NCI-H2029 treated with DMSO at 0.1 percent for 48 hours (cell line): ENCODE measurements around the gene NBEAL2.

Experiments used
- DNase-seq: peaks from one replicate; lab custom pipeline; 2025; lab: John Stamatoyannopoulos, UW

The NBEAL2 gene

DNA sequence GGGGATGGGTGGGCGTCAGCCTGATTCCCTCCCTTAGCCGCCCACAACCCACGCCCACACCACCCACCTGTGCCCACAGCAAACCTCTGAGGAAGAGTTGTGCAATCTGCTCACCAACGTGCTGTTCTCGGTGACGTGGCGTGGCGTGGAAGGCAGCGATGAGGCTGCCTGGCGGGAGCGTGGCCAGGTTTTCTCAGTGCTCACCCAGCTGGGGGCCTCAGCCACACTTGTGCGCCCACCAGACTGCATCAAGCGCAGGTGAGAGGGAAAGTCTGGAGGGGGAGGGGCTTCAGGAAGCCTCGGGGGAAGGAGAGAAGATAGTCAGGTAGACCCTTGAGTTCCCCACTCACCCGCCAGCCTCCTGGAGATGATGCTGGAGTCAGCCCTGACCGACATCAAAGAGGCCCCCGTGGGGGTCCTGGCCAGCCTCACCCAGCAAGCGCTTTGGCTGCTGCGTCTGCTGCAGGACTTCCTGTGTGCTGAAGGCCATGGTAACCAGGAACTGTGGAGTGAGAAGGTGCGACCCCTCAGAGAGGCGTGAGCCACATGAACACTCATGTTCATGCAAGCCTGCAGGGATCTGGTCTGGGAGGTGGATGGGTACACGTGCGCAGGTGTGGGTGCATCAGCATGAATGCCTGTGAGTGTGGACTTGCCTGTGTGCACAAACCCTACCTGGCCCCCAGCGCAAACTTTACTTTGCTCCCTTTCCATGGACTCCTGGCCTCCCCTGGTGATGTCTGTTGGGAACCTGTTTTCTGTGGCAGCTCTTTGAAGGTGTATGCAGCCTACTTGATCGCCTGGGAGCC, 21.7 kb downstream of the NBEAL2 start:
- no peak for DNase-seq

DNA sequence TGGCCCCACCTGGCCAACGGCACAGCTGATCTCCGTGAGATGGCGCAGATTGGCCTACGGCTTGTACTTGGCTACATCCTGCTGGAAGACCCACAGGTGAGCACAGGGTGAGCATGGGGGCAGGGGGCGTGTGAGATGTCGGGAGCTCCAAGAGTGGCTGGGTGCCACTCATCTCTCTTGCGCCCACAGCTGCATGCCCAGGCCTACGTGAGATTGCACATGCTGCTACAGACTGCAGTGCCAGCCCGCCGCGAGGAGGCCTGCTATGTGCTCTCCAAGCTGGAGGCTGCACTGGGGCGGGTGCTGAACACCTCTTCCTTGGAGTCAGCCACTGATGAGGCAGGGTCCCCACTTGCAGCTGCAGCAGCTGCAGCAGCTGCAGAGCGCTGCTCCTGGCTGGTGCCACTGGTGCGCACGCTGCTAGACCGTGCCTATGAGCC, 22.3 kb downstream of the NBEAL2 start:
- DNase-seq: no peak

DNA sequence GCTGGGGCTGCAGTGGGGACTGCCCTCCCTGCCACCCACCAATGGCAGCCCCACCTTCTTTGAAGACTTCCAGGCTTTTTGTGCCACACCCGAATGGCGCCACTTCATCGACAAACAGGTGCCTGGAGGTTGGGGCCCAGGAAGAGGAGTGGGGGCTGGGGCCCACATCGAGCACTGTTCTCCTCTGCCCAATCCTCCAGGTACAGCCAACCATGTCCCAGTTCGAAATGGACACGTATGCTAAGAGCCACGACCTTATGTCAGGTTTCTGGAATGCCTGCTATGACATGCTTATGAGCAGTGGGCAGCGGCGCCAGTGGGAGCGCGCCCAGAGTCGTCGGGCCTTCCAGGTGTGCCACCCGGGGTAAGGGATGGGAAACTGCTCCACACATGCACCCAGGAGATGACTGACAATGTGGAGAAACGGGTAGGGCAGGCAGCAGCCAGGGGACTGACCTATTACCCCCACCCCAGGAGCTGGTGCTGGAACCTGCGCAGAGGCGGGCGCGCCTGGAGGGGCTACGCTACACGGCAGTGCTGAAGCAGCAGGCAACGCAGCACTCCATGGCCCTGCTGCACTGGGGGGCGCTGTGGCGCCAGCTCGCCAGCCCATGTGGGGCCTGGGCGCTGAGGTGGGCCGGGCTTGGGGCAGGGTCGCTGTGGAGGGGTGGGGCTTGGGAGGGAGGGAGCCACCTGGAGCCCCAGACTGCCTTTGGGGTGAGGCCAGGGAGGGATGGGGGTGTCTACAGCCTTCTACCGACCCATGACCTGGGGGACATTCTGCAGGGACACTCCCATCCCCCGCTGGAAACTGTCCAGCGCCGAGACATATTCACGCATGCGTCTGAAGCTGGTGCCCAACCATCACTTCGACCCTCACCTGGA, 22.9 kb downstream of the NBEAL2 start:
- DNase-seq: no peak

DNA sequence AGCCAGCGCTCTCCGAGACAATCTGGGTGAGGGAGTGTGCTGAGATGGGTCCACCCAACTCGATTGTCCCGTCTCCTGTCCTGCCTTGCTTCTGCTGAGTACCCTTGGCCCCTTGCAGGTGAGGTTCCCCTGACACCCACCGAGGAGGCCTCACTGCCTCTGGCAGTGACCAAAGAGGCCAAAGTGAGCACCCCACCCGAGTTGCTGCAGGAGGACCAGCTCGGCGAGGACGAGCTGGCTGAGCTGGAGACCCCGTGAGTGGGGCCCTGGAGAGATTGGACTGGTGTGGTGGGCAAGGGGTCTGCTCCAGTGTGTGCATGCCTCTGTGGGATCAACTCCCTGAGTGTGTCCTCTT, 23.6 kb downstream of the NBEAL2 start:
- no peak for DNase-seq

DNA sequence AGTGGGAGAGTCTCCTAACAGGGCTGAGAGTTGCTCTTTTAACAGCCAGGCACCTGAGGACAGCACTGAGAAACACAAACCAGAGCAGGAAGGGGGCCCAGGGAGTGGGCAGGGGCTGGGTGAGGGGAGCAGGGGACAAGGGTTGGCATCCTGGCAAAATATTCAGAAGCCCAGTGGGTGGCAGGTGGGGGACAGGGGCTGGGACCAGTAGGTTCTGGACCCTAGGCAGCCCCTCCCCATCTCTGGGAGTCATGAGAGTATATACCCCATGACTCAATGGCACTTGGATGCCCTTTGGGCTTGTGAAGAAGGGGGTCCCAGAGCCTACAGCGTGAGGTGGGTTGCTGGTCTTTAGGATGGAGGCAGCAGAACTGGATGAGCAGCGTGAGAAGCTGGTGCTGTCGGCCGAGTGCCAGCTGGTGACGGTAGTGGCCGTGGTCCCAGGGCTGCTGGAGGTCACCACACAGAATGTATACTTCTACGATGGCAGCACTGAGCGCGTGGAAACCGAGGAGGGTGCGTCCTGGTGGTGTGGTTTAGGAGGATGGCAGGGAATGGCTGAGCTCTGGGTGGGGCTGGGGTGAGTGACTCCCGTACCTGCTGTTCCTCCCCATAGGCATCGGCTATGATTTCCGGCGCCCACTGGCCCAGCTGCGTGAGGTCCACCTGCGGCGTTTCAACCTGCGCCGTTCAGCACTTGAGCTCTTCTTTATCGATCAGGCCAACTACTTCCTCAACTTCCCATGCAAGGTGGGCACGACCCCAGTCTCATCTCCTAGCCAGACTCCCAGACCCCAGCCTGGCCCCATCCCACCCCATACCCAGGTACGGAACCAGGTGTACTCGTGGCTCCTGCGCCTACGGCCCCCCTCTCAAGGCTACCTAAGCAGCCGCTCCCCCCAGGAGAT, 24.2 kb downstream of the NBEAL2 start:
- DNase-seq: no peak

DNA sequence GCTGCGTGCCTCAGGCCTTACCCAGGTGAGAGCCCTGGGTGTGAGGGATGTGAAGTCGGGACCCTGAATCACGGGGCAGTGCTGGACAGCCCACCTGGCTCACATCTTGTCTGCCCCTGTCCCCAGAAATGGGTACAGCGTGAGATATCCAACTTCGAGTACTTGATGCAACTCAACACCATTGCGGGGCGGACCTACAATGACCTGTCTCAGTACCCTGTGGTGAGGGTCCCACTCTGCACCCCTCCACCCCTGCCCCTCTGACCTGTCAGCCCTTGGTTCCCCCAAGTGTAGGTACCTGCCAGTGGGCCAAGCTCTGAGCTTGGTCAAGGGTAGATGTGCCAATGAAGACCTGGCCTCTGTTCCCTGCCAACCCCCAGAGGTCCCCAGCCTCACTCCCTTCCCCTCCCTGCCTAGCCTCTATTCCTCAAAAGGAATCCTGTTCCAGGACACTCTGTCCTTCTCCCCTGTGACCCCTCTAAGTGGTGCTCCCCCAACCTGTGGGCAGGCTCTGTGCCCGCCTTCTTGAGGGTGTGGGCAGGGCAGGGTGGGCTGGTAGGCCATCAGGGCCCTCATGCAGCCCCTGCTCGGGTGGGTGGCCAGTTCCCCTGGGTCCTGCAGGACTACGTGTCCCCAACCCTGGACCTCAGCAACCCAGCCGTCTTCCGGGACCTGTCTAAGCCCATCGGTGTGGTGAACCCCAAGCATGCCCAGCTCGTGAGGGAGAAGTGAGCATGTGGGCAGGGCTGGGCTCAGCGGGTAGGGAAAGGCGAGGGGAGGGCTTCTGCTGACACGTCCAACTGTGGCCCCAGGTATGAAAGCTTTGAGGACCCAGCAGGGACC, 25.1 kb downstream of the NBEAL2 start:
- DNase-seq: no peak

DNA sequence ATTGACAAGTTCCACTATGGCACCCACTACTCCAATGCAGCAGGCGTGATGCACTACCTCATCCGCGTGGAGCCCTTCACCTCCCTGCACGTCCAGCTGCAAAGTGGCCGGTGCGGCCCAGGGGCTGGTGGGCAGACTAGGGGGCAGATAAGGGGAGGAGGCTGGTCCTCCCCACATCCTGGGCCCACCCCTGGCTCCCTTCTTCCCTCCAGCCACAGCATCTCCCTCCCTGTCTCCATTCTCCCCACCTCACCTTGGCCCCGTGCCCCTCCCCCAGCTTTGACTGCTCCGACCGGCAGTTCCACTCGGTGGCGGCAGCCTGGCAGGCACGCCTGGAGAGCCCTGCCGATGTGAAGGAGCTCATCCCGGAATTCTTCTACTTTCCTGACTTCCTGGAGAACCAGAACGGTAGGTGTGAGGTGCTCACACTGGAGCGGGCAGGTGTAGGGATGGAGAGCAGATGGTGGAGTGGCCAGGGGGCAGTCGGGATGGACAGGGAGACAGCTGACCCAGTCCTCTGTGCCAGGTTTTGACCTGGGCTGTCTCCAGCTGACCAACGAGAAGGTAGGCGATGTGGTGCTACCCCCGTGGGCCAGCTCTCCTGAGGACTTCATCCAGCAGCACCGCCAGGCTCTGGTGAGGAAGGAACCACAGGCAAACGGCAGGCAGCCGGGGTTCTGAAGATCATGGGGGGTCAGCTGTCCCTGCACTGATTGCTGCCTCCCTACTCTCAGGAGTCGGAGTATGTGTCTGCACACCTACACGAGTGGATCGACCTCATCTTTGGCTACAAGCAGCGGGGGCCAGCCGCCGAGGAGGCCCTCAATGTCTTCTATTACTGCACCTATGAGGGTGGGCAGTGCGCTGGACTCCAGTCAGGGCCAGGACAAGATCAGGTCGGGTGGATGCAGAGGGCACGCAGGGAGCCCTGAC, 26.0 kb downstream of the NBEAL2 start:
- DNase-seq: no peak

DNA sequence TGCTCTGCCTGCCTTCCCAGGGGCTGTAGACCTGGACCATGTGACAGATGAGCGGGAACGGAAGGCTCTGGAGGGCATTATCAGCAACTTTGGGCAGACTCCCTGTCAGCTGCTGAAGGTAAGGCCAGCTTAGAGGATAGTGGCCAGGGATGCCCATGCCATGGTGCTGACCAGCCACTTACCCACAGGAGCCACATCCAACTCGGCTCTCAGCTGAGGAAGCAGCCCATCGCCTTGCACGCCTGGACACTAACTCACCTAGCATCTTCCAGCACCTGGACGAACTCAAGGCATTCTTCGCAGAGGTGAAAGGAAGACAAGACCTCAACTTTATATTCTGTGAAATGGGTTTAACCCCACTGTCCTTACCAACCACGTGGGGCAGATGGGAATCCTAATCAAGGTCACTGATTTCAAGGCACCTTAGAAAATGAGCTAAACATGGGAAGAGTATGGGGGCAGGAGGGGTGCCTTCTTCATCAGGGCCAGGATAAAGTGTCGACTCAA, 26.7 kb downstream of the NBEAL2 start:
- DNase-seq: no peak

DNA sequence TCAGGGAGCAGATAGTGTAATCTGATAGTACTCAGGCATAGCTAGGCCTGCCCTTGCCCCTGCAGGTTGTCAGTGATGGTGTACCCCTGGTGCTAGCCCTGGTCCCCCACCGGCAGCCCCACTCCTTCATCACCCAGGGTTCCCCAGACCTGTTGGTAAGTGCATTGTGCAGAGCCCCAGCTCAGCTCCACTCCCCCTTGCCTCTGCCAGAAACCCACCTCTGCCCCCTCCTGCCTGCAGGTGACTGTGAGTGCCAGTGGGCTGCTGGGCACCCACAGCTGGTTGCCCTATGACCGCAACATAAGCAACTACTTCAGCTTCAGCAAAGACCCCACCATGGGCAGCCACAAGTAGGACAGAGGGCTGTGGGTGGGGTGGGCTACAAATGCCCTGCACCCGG, 27.5 kb downstream of the NBEAL2 start:
- DNase-seq: no peak

DNA sequence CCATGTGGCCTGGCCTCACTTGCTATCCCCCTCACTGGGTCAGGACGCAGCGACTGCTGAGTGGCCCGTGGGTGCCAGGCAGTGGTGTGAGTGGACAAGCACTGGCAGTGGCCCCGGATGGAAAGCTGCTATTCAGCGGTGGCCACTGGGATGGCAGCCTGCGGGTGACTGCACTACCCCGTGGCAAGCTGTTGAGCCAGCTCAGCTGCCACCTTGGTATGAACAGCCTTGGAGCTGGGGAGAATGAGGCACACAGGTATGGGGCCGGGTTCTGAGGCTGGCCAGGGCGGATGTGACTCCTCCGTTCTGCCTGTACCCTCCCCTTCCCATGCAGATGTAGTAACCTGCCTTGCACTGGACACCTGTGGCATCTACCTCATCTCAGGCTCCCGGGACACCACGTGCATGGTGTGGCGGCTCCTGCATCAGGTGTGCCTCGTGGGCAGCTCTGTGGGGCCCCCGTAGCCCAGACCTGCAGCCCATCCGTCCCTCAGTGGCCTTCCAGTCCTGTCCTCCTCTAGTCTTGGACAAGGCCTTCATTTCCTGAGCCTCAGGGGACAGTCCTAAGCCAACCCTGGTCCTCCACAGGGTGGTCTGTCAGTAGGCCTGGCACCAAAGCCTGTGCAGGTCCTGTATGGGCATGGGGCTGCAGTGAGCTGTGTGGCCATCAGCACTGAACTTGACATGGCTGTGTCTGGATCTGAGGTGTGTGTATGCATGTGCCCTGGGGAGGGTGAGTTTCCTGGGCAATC, 28.2 kb downstream of the NBEAL2 start:
- DNase-seq: no peak

DNA sequence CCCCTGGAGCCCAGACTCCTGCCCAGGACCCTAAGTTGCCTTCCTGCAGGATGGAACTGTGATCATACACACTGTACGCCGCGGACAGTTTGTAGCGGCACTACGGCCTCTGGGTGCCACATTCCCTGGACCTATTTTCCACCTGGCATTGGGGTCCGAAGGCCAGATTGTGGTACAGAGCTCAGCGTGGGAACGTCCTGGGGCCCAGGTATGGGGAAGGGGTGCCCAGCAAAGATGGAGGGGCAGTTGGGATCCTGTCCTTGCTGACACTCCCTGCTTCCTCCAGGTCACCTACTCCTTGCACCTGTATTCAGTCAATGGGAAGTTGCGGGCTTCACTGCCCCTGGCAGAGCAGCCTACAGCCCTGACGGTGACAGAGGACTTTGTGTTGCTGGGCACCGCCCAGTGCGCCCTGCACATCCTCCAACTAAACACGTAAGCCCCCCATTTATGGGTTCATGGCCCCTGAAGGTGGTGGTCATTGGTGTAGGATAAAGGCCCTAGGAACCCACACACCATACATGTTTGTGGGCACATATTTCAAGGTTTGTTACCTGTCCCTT, 28.8 kb downstream of the NBEAL2 start:
- no peak for DNase-seq

DNA sequence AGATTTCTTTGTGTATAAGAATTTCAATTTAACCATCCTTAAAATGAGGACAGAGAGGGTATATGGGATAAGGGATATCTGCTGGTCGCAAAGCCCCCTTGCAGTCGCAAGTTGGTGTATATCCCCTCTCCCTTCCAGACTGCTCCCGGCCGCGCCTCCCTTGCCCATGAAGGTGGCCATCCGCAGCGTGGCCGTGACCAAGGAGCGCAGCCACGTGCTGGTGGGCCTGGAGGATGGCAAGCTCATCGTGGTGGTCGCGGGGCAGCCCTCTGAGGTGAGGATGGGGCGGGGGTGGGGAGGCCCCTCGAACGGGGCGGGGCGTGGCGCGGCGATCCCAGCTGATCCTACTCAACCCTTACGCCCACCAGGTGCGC, 29.4 kb downstream of the NBEAL2 start:
- no peak for DNase-seq

DNA sequence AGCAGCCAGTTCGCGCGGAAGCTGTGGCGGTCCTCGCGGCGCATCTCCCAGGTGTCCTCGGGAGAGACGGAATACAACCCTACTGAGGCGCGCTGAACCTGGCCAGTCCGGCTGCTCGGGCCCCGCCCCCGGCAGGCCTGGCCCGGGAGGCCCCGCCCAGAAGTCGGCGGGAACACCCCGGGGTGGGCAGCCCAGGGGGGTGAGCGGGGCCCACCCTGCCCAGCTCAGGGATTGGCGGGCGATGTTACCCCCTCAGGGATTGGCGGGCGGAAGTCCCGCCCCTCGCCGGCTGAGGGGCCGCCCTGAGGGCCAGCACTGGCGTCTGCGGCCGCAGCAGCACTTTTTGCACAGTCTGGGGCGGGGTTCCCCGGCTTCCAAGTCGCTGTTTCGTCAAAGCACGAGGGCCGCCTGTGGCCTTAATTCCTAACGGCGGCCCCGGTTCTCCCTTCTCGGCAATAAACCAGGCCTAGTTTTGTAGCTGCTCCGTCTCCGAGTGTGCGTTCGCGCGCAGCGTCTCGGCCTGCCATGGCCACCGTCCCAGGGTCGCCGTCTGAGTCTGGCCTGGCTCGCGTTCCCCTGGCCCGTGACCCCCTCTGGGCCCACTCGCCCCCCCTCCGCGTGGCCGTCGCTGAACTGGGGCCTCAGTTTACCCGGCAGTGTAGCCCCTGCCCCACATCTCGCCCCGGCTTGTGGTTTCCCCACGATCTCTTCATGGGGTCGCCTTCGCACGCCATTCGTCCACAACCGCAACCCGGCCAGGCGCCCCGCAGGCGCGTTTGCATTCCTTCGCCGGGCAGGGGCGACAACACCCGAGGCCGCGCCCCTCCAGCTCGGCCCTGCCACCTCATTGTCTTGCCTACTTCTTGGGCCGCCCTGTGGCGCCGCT, 30.0 kb downstream of the NBEAL2 start:
- peak; percentile 71 for DNase-seq

DNA sequence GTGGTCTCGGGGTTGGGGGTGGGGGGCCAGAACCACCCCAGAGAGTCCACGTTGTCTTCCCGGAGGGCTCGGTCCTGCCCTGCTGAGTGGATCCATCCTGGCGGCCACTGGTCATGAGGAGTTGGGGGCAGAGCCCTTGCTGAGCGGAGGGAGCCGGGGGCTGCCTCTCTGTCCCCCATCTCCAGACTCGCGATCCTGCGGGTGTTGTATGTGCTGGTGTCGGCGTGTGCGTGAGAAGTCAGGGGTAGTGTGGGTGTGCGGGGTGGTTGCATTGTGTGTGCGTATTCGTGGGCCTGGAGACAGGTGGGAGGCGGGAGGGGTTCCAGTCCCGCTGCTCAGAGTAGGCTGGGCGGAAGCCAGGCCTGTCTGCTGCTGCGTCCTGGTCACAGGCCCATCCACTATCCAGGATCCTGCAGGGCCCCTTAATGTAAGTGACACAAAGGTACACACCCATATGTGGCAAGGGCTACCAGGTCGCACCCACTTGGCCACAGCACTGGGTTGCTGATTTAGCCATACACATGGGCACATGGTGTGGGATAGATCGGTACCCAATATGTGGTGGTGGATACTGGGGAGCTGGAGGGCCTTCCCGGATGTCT, 30.7 kb downstream of the NBEAL2 start:
- DNase-seq: no peak

DNA sequence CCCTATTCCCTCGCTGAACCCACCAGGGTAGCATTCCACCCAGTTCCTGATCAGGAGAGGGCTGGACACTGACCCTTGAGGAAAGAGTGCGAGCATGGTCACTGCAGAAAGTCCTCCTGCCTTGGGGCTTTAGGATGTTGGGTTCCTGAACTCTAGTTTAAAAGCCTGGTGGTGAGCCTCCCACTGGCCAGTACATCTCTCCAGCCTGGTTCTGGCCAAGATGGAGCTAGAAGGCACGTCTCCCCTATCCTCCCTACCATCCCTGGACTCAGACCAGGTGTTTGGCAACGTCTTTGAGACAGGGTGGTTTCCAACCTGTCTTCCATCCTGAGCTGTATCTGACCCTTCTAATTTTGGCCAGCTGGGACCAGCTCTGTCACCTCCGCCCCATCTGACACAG, 31.4 kb downstream of the NBEAL2 start:
- no peak for DNase-seq

DNA sequence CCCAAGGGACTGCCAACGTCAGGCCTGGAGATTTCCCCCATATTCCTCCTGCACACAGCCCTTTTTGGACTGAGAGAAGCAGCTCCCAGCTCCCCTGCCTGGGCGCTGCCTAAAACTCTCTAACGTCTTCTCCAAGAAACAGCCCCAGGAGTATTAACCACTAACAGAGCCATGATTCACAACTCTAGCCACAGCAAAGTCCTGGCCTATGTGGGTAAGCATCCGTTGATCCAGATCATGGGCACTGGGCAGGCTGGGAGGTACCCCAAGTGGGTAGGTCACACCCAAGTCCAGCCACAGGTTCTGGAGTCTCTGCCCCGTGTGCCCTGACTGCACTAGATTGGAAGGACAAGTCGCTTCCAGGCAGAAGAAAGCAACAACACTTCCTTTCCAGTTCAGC, 31.9 kb downstream of the NBEAL2 start:
- no peak for DNase-seq
